ENCODE results near the gene PLXDC1.

GRCh38 chr17:39016193-39017153 is 135.0 kb downstream of the PLXDC1 start:
- TF ChIP-seq ESRRG (CRISPR knock-in tag; IDR thresholded peaks at IDR 0.05) (no peak), CREB5 (CRISPR knock-in tag; IDR thresholded peaks at IDR 0.05; ENCODE audit: low read depth) (no peak), CSDC2 (CRISPR knock-in tag; IDR thresholded peaks at IDR 0.05) (no peak), CSRNP3 (CRISPR knock-in tag; IDR thresholded peaks at IDR 0.05) (no peak), RARB (CRISPR knock-in tag; IDR thresholded peaks at IDR 0.05) (no peak), BACH2 (CRISPR knock-in tag; IDR thresholded peaks at IDR 0.05; ENCODE audit: borderline replicate concordance) (no peak), GLIS3 (CRISPR knock-in tag; IDR thresholded peaks at IDR 0.05) (no peak), PATZ1 (CRISPR knock-in tag; IDR thresholded peaks at IDR 0.05; ENCODE audit: borderline replicate concordance) (no peak), ZNF565 (CRISPR knock-in tag; conservative IDR thresholded peaks at IDR 0.05; ENCODE audit: low read depth) (no peak), POU6F1 (CRISPR knock-in tag; IDR thresholded peaks at IDR 0.05; ENCODE audit: borderline replicate concordance, low read depth) (no peak), ZNF8 (CRISPR knock-in tag; IDR thresholded peaks at IDR 0.05) (no peak), TSHZ2 (CRISPR knock-in tag; IDR thresholded peaks at IDR 0.05) (no peak)

Measured in SK-N-SH treated with all-trans-retinoic acid at 6 μM for 48 hours (cell line).